GM21447 (cell line): ENCODE results near the gene TCF4.

Experiments
- ATAC-seq: cut with Tn5 transposase; IDR thresholded peaks from one replicate; pipeline ENCODE4 v1.9.1; 2021; ENCODE audit not compliant: unreplicated experiment

Gene TCF4

DNA sequence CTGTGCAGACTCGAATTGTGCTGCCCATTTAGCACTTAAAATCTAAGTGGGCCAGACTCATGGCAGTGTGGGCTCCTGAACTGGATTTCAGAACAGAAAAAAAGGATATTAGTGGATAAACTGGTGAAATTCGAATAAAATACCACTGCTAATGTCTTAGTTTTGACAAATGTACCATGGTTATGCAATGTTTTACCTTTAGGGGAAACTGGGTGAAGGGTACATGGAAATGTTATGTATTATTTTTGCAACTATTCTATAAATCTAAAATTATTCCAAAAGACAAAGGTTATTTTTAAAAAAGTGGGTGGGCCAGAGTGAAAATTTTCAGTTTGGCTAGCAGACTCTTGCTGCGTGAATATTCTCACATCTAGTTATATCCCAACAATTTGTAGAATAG is 368.2 kb downstream of the TCF4 start:
- ATAC-seq = no peak

DNA sequence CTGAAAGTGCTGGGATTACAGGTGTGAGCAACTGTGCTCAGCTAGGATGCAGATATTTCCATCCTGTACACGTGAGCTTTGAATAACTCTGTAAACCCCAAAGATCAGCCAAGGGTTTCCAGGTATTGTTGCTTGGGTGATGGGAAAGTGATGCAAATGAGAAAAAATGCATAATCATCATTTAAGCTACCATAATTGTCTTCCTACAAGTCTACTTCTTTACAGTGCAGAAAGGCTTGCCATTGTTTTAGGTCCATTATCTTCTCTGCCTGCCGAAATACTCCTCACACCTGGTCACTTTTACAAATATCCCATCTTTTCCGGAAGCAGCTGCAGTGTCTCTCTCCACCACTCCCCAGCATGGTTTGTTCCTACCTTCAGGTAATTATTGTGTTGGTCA is 368.9 kb downstream of the TCF4 start:
- no peak for ATAC-seq

DNA sequence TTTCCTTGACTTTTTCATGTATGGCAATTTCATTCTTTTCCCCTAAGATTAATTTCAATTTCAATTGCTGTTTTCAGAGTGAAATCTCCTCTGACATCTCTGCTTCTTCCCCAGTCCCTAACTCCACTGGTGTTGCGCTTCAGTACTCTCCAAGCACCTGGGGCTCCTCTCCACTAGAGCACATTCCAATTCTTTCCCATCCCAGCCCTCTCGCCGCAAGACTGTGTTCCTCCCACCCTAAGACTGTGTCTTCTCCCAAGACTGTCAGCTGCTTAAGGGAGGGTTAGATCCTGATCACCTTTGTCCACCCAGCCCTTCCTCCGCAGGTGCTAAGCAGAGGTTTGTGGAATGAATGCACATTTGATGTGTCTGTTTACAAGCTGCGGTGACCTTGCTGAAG is 373.0 kb downstream of the TCF4 start:
- no peak for ATAC-seq

DNA sequence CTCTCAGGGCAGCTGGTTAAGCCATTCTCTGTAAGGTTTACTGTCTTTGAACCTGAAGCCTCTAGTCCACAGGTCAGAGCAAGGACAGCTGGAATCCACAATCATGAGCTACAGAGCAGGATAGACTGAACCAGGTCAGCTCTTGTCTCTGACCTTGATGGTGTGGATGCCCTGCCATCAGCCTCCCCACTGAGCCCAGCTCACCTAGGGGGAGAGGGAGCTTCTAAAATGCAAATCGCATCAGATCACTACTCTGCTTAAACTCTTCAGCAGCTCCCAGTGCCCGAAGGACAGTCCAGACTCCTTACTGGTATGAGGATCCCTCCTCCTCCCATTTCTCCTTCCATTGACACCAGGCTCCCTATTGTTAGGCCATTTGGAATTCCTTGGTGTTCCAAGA is 373.5 kb downstream of the TCF4 start:
- no peak for ATAC-seq

DNA sequence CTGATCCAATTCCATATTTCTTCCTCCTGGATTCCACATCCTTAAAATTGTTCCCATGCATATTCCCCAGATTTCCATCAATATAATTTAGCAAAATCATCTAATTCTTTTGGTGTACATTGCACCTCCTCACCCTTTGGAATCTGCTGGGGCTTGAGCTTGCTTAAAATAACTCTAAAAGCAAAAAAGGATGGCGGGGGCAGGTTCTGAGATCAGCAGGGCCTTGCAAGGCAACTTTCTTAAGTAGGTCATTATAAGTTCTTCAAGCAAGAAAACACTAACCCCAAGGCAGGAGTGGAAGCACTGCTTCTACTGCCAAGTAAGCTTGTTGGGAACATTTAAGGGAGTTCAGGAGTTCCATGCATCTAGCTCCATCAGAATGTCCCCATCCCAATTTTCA is 374.4 kb downstream of the TCF4 start:
- ATAC-seq = no peak

DNA sequence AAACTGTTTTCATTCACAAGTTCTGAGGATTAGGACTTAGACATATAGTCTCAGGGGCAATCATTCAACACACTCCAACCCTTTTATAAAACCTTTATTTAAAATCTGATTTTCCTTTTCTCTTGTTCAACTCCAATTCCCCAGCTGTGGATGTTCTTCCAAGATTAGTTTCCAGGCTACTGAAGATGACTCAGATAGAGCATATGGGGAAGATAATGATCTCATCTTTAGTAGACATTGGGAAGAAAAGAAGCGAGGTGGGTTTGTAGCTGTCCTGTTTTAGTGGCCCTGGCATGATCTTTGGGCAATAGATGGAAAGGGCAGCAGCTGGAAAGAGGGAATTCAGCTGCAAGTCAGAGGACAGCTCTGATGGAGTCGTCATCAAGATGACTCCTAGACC is 381.1 kb downstream of the TCF4 start:
- no peak for ATAC-seq

DNA sequence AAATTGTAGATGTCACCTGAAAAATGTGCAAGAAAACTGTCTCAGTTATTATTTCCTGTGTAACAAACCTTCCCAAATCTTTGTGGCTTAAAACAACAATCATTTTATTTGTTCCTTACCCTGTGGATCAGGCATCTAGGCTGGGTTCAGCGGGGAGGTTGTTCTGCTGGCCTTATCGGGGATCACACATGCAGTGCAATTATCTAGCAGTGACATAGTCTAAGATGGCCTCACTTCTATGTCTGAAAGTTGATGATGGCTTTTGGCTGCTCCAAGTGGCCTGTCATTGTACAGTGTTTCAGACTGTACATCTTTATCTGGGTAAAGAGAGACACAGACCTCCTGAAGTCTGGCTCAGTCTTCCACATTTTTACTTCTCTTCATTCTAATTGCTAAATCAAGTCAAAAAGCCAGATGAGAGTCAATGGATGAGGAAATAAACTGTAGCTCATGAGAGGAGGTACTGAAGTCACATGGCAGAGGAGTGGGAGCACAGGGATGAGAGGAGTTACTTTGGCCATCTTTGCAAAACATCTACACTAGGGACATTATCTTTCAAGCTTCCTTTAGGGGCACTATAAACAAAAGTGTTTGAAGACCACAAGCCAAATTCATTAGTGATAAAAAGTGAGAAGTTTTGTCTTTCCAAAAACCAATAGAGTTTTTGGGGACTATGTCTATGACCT is 385.6 kb downstream of the TCF4 start:
- no peak for ATAC-seq

DNA sequence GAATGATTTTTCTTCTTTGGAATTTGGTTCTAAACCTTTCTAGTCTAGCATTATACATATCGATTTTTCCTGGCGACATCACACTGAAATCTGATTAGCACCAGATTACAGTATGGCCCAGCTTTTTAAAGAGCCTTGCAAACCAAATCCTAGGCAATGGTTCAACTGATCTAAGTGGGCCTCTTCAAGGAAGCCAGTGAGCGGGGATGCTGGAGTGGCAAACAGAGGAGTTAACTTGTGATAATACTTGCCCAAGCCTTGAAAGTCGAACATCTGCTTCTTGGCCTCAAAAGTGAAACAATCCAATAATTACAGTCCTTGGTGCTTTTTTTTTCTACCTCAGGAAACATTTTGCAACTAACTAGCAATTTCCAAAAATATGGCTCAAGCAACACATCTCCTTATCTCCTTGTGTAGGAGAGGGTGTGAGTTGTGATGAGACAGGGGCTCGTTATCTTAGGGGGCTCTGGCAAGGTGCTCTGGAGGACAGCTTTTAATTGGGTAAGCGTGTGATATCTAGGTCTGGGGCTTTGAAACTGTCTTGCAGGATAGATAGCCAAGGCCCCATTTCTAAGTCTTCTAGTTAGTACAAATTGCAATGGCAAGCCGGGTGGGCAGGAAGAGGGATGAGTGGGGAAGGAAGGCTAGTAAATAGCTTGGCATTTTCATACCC is 388.6 kb downstream of the TCF4 start:
- no peak for ATAC-seq

DNA sequence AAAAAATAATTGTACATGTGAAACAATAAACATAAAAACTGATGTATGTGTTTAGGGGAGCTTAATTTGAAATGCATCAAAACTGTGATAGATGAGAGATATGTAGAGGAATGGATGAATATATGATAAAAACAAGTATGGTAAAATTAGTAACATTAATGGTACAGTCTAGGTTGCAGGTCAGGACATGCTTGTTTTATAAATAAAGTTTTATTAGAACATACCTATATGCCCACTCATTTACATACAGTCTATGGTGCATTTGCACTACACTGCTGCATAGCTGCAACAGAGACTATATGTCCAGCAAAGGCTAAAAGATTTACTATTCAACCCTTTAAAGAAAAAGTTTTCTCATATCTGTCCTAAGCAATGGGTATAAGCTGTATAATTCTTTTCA is 392.1 kb downstream of the TCF4 start:
- ATAC-seq = no peak

DNA sequence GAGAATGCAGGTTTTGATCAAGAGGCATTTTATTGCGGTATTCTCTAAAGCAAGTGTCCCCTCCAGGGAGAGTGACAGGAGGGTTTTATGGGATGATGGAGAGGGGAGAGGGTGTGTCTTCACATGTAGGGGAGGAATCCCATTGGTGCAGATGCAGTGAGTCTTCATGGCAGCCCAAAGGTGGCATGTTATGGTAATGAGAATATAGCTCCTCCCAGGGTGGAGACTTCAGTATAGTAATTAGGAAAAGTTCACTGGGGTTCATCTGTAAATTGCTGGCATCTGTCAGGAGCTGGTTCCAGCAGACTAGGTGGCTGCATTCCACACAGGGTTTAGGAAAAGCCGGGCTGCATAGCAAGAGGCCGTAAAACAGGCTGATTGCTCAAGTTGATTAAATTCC is 398.0 kb downstream of the TCF4 start:
- ATAC-seq = no peak

DNA sequence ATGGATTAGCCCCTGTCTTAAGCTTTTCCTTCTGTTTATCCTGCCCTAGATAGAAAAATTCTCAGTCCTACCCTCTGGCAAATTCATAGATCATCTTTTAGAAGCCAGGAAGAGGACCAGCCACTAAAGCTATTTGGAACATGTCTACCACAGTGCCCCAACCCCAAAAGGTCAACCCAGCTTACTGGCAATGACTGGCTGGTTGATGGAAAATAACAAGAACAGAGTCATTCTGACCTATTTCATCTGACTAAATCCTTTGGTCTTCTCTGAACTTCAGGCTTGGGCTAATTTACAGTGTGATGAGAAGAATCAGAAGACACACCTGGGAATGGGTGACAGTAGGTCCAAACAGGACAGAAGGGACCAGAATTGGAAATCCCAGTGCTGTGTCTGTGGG is 401.4 kb downstream of the TCF4 start:
- no peak for ATAC-seq

DNA sequence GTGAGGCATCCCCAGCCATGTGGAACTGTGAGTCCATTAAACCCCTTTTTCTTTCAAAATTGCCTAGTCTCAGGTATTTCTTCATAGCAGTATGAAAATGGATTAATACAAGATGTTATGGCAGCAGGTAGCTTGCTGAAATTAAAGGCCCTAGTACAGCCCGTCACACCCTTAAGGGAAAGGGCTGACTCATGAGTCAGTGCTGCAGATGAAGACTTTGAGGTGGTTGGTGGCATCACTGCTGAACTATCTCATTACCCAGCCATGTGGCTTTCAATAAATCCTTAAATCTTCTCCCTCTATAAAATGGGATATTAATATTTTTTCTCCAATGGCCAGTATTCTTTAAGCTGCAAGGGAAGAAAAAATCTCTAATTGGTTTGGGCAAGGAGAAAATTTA is 402.6 kb downstream of the TCF4 start:
- no peak for ATAC-seq

DNA sequence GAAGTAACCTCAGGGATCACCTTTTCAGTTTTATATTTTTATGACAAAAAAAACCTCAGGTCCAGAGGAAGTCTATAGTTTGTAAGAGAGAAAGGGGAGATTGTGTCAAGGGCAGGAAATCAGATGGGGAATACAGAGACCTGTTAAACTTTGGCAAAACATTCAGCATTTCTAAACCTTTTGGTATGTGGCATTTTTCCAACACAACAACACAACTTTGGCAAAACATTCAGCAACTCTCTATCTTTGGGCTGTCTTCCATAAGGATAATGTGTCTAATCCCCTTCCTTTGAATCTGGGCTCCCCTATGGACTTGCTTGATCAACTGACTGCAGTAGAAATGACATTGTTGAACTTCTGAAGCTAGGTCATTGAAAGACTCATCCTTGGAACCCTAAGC is 408.2 kb downstream of the TCF4 start:
- ATAC-seq = no peak

DNA sequence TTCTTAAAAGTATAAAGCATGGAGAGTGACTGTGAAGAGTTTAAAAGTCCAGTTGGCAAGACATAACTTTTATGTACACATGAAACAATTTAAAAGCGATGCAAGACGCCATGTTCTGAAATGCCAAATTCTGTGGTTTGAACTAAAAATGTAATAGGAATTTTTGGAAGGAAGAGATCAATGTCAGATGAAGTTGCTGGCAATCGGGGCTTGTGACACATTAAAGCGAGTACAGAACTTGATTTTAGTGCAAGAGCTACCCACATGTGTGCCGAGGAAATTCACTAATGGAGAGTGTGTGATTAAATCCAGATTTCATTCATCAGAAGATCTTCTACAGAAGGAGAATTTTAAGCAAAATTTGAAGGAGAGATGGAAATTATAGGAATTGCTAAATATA is 408.6 kb downstream of the TCF4 start:
- no peak for ATAC-seq

DNA sequence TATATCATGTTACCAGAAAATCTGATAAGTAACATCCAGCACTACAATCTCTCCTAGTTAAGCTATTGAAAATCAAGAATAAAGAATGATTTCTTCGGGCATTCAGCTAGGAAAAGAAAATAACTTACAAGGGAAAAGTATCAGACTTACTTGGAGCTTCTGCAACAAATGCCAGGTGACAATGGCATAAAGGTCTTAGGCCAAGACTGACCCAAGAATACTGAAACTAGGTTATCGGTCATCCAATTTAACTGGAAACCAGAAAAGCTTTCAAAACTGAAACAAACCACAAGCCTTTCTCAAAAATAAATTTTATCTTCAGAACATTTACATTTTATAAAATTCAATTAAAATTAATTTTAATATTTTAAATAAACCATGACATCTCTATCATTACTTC is 414.7 kb downstream of the TCF4 start:
- no peak for ATAC-seq
